Ovary (tissue), 3 donors: Measurements from ENCODE around the gene KLK4.

Source experiments
- CTCF ChIP-seq, 3 donors: fragments of 450-650 bp in 2 of 3; fragments of 200-600 bp in 1 of 3; IDR thresholded peaks; one replicate each; pipeline versions ENCODE4 v1.5.1 to v1.8.0; 2016 to 2022; ENCODE audit warnings: antibody characterized with exemption in 3 of 3, mild to moderate bottlenecking in 1 of 3
- EP300 ChIP-seq: sonication (generic); formaldehyde crosslinking; IDR thresholded peaks from one replicate; pipeline ENCODE4 v1.6.1; 2017; ENCODE audit warnings: antibody characterized with exemption
- POLR2A ChIP-seq: fragments of 450-650 bp; IDR thresholded peaks from one replicate; pipeline ENCODE4 v1.6.1; 2017; ENCODE audit warnings: antibody characterized with exemption, mild to moderate bottlenecking, moderate library complexity
- donor health status: DM: no; HTN: no; CAD: no.

GRCh38 chr19:50931023-50931422 is 19.8 kb upstream of the KLK4 start:
- no peak for TF ChIP-seq EP300
- no peak for TF ChIP-seq POLR2A
- no peak for TF ChIP-seq CTCF (IDR thresholded peaks at IDR 0.05)
